Panc1 (cell line): Measurements from ENCODE around the gene MRGPRD. TPM values are rescaled to one million over a fixed set of nuclear protein-coding genes. Genes with fewer than 3 reads are reported as not detected.

ENCODE experiments used
- ATAC-seq: fragments of 200-7000 bp; cut with Tn5 transposase; 2 replicates; pipeline ENCODE4 v1.9.1; 2020; ENCODE audit warnings: mild to moderate bottlenecking, moderate library complexity
- BruUV-seq: library from RNA; stranded (reverse); fragments of 400-500 nt; replicated peaks from 2 replicates; lab custom pipeline; 2021; lab: Mats Ljungman, UMichigan
- CTCF ChIA-PET: fragments of 300-600 bp; sonication (Branson Sonifier 250); formaldehyde crosslinking; loops from one replicate; lab custom pipeline; 2022; ENCODE audit warnings: antibody characterized with exemption; lab: Charles Lee
- POLR2A ChIA-PET: fragments of 300-600 bp; sonication (Branson Sonifier 250); formaldehyde crosslinking; loops from one replicate; lab custom pipeline; 2022; ENCODE audit warnings: antibody characterized with exemption; lab: Charles Lee
- DNase-seq: peaks from one replicate; pipeline ENCODE4 v3.0.0-alpha.2; 2010; ENCODE audit warnings: low read depth, low spot score
- H3K27ac ChIP-seq: 2 replicates; pipeline ENCODE4 v1.5.1; 2011; ENCODE audit warnings: mild to moderate bottlenecking, low read length, inconsistent platforms
- H3K27me3 ChIP-seq: fragments of 200-500 bp; sonication (Bioruptor generic); 2 replicates; pipeline ENCODE4 v1.6.0; 2014; ENCODE audit warnings: low read length, inconsistent platforms; ENCODE audit not compliant: control insufficient read depth, insufficient read depth
- H3K36me3 ChIP-seq: fragments of 200-500 bp; sonication (Bioruptor generic); 2 replicates; pipeline ENCODE4 v1.5.1; 2014; ENCODE audit warnings: inconsistent platforms, mild to moderate bottlenecking, low read length, moderate library complexity; ENCODE audit not compliant: control insufficient read depth, insufficient read depth
- H3K4me1 ChIP-seq: 2 replicates; pipeline ENCODE4 v1.5.1; 2011; ENCODE audit warnings: inconsistent platforms, mild to moderate bottlenecking, low read length, moderate library complexity; ENCODE audit not compliant: control insufficient read depth, insufficient read depth
- H3K4me3 ChIP-seq, 2 experiments: 2 replicates each; pipeline ENCODE4 v1.5.1; 2011 to 2012; ENCODE audit warnings: low read depth in 2 of 2, low read length in 2 of 2, mild to moderate bottlenecking in 2 of 2, inconsistent platforms in 1 of 2, moderate library complexity in 1 of 2
- H3K9me3 ChIP-seq: fragments of 200-500 bp; sonication (Bioruptor generic); 2 replicates; pipeline ENCODE4 v1.5.1; 2014; ENCODE audit warnings: low read depth, mild to moderate bottlenecking, inconsistent platforms, low read length, moderate library complexity; ENCODE audit not compliant: control insufficient read depth, insufficient read depth
- CTCF ChIP-seq: fragments of 450-650 bp; IDR thresholded peaks from 2 replicates; pipeline ENCODE4 v1.5.1; 2017; ENCODE audit warnings: mild to moderate bottlenecking
- POLR2AphosphoS5 ChIP-seq: IDR thresholded peaks from 2 replicates; pipeline ENCODE4 v1.6.1; 2012; ENCODE audit warnings: mild to moderate bottlenecking, low read depth, low read length, moderate library complexity
- REST ChIP-seq, 2 experiments: IDR thresholded peaks; 2 replicates each; pipeline ENCODE4 v1.6.1; 2011 to 2012; ENCODE audit warnings: low read depth in 2 of 2, control low read depth in 1 of 2, low read length in 1 of 2, mild to moderate bottlenecking in 1 of 2, moderate library complexity in 1 of 2; ENCODE audit not compliant: insufficient read depth in 1 of 2
- SIN3A ChIP-seq: IDR thresholded peaks from 2 replicates; pipeline ENCODE4 v1.6.1; 2012; ENCODE audit warnings: low read depth, mild to moderate bottlenecking, low read length, moderate library complexity, borderline replicate concordance; ENCODE audit not compliant: insufficient read depth
- TCF7L2 ChIP-seq: IDR thresholded peaks from 2 replicates; pipeline ENCODE4 v1.6.1; 2011; ENCODE audit warnings: mild to moderate bottlenecking, low read depth, low read length, inconsistent platforms
- in situ Hi-C: cut with HindIII; loops from 2 replicates; pipeline ENCODE4 v1.10.0; 2016; ENCODE audit warnings: low sequenced_read_pairs, low pct_unique_long_range_greater_than_20kb
- intact Hi-C: fragments of 100-400 bp; cut with micrococcal nuclease; formaldehyde crosslinking; loops from one replicate; pipeline ENCODE4 v1.10.0; 2022; ENCODE audit not compliant: unreplicated experiment
- total RNA-seq: library from RNA; stranded (reverse); gene quantifications from one replicate; pipeline ENCODE4 v1.2.1, GENCODE V29; 2021; ENCODE audit not compliant: unreplicated experiment

The MRGPRD gene
- total RNA-seq, 1 experiment from 2014 or later, result not detected

DNA sequence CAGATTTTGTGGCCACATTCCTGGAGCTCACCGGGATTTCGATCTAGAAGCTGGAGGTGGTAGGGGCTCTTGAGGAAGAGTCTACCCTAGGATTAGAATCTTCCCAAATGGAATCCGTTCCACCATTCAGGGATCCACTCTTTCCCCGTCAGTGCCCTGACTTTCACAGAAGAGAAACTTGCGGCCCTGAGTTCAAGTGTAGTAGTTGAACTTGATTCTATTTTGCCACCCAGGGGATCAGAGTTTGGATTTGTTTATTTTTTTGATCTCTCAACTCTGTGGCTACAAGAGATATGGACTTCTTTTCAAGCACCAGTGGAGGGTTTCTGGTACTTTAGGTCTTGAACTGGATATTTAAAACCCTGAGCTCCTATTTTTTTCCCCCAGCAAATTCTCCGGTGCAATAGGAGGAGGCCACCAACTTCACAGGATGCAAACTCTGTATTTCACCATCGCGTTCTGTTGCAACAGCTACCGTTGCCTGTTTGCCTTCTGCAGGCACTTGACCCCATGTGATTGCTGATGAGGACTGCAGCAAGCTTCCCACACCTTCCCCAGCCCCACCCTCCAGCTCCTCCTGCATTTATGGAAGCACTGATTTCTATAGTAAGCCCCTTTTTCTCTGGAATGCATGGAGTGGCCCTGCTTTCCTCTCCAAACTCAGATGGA, 47.1 kb upstream of the MRGPRD start:
- in situ Hi-C loops (no loop called here), intact Hi-C loops (no loop called here)
- no peaks in the 10 kb centered on the region for H3K4me1 ChIP-seq
- H3K27me3 ChIP-seq, result peaks cover 2% of the 10 kb centered on the region; the same call in 1 of the 2 replicates
- CTCF ChIA-PET, result no interaction called here
- H3K4me3 ChIP-seq, result no peak overlapping the region
- no peak for ATAC-seq
- H3K9me3 ChIP-seq, result no peaks in the 10 kb centered on the region
- no peak overlapping the region for H3K27ac ChIP-seq
- H3K36me3 ChIP-seq, result no peaks in the 10 kb centered on the region
- BruUV-seq, result no TSS peak
- TF ChIP-seq TCF7L2 (no peak), SIN3A (no peak), CTCF (no peak), REST (IDR thresholded peaks at IDR 0.05; ENCODE audit: insufficient read depth in 1 of 2, low read depth in 2 of 2, low read length in 1 of 2) (no peak), POLR2AphosphoS5 (no peak)
- POLR2A ChIA-PET, result no interaction called here
- DNase-seq, result no peak

DNA sequence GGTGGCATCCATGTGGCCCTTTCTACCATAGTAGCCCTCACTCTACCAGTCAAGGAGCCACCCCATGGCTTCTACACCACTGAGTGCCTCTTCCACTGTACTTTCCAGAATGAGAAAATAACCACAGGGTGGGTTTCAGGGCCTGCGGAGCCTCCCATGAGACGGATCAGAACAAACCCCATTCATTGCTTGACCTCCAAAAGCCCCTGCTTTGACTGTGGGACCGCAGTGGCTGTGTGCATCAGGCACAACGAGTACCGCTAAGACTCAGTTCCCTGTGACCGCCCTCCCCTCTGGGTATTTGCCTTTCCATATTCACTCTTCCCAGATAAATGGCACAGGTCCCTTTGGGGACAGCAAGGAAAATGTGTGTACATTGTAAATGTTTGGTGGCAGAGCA, 43.7 kb upstream of the MRGPRD start:
- ChIA-PET CTCF (no interaction called here), POLR2A (no interaction called here)
- Histone ChIP-seq H3K9me3 (no peaks in the 10 kb centered on the region), H3K4me3 (no peak overlapping the region), H3K36me3 (no peaks in the 10 kb centered on the region), H3K27me3 (no peaks in the 10 kb centered on the region), H3K4me1 (no peaks in the 10 kb centered on the region), H3K27ac (no peak overlapping the region)
- BruUV-seq, result no TSS peak
- ATAC-seq, result no peak
- intact Hi-C loops (no loop called here), in situ Hi-C loops (no loop called here)
- TF ChIP-seq CTCF, result no peak
- TF ChIP-seq REST (IDR thresholded peaks at IDR 0.05; ENCODE audit: insufficient read depth in 1 of 2, low read depth in 2 of 2, low read length in 1 of 2), result no peak
- no peak for DNase-seq
